Body of pancreas (tissue), 4 donors: Measurements from ENCODE around the gene BROX.

Experiments used
- CTCF ChIP-seq, 7 experiments: fragments of 450-650 bp in 4 of 7; fragments of 200-600 bp in 3 of 7; sonication (generic) in 3 of 7; IDR thresholded peaks; one replicate each; pipeline ENCODE4 v1.5.1; 2016 to 2019; ENCODE audit warnings: antibody characterized with exemption in 7 of 7
- POLR2A ChIP-seq, 3 donors: fragments of 450-650 bp; IDR thresholded peaks; one replicate each; pipeline ENCODE4 v1.6.1; 2016; ENCODE audit warnings: antibody characterized with exemption in 3 of 3, mild to moderate bottlenecking in 2 of 3

- TF ChIP-seq CTCF (IDR thresholded peaks at IDR 0.05), result no peak
- TF ChIP-seq POLR2A (IDR thresholded peaks at IDR 0.05), result no peak
Observed at GRCh38 chr1:222728746-222729145, 16.4 kb downstream of the BROX start.
